Measurements from ENCODE around the gene GARIN5B. TPM values are rescaled to one million over a fixed set of nuclear protein-coding genes. Genes with fewer than 3 reads are reported as not detected.

The GARIN5B gene
- total and polyA plus RNA-seq, 5 donors = not detected

- 82% methylated on average over 24 of the region's 24 CpGs for WGBS
- no peaks in the 10 kb centered on the region for H3K9me3 ChIP-seq (ENCODE audit: control insufficient read depth, low read length)
- H3K4me3 ChIP-seq (ENCODE audit: low read length) = no peak overlapping the region
- DNase-seq = peak in 2 of 3 donors; percentile 48 to 55
- H3K27me3 ChIP-seq (ENCODE audit: control insufficient read depth, insufficient read depth) = no peaks in the 10 kb centered on the region
- intact Hi-C loops (cut with DNase I) = loop anchor here in 1 of 4 donors (5.0 kb wide), 1 partner anchor 86 kb away; no protein-coding TSS in a partner anchor
- H3K27ac ChIP-seq (ENCODE audit: low read length) = no peak overlapping the region
- peaks cover 12% of the 10 kb centered on the region for H3K4me1 ChIP-seq (ENCODE audit: control insufficient read depth, insufficient read depth, low read length)
- no peak for ATAC-seq
Observed at GRCh38 chr19:55387736-55388497, 24.9 kb upstream of the GARIN5B start.

DNA sequence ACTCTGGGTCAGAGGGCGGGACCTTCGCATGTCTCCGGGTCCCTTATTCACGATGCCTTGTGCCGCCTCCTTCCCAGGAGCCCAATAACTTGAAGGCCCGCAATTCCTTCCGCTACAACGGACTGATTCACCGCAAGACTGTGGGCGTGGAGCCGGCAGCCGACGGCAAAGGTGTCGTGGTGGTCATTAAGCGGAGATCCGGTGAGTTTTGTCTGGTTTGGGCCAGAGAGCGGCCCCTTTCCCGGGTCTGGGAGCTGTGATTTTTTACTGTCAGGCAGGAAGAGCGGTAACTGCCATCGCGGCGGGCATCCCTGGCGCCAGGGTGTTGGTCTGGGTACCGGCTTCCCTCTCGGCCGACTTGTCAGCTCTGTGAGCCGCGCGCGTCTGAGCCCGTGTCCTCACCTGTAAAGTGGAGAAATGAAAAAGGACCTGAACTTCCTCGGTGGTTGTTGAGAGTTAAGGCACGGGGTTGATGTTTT is 23.5 kb upstream of the GARIN5B start:
- no peaks in the 10 kb centered on the region for H3K9me3 ChIP-seq (ENCODE audit: control insufficient read depth, low read length)

DNA sequence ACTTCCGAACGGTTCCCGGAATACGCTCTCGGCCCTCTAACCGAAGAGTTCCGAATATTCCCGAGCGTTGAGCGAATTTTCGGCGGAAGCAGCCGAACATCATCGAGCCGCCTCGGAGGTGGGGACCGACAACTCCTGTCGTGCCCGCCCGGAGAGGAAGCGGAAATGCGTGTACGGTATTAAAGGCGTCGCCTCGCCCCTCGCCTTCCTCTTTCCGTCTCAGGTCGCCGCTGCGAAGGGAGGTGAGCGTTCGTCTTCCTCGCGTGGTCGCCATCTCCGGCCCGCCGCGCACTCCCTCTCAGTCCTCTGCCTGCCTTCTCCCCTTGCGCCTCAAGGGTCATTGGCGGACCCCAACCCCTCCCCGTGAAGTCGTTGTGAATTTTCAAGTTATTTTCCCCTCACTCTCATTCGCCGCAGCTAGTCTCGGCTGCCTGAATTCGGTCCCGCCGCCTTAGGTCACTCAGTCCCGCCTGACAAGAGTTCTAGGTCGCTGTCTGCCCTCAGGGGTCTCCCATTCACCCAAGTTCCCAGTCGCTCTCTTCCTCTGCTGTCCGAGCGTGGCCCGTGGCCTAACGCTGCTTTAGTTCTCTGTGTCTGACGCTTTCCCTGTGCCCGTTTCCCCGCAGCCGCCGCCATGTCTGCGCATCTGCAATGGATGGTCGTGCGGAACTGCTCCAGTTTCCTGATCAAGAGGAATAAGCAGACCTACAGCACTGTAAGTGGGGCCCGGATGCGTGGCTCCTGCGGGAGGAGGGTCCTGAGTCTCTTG is 22.8 kb upstream of the GARIN5B start, which contains the start of gene RPL28:
TSS of gene RPL28 (plus strand) at position 209 of the 769 bp plus-strand sequence. CDS start at position 635, 426 bp downstream.
- DNase-seq (peak; percentile 98 to 99 (median 99)), ATAC-seq (peak; percentile 92 to 93)
- no peaks in the 10 kb centered on the region for H3K27me3 ChIP-seq (ENCODE audit: control insufficient read depth, insufficient read depth)
- H3K4me3 ChIP-seq (ENCODE audit: low read length) = peak within 1 kb of the TSS; percentile 94
- under 1% methylated on average over 68 of the region's 68 CpGs for WGBS
- H3K4me1 ChIP-seq (ENCODE audit: control insufficient read depth, insufficient read depth, low read length) = peaks cover 12% of the 10 kb centered on the region
- intact Hi-C loops (cut with DNase I) = loop anchor here in 1 of 4 donors (5.0 kb wide), 1 partner anchor 84 kb away; no protein-coding TSS in a partner anchor
- H3K9me3 ChIP-seq (ENCODE audit: control insufficient read depth, low read length) = no peaks in the 10 kb centered on the region
- H3K27ac ChIP-seq (ENCODE audit: low read length) = peak within 1 kb of the TSS; percentile 99

More for the DNA sequence above, 23.5 kb upstream of the GARIN5B start:
- DNase-seq (peak in 2 of 3 donors; percentile 47 to 55), ATAC-seq (no peak)
- intact Hi-C loops (cut with DNase I) = loop anchor here in 1 of 4 donors (5.0 kb wide), 1 partner anchor 84 kb away; no protein-coding TSS in a partner anchor
- Histone ChIP-seq H3K4me3 (ENCODE audit: low read length) (peak overlapping the region; percentile 94), H3K27ac (ENCODE audit: low read length) (peak overlapping the region; percentile 94), H3K27me3 (ENCODE audit: control insufficient read depth, insufficient read depth) (no peaks in the 10 kb centered on the region), H3K4me1 (ENCODE audit: control insufficient read depth, insufficient read depth, low read length) (peaks cover 12% of the 10 kb centered on the region)
- WGBS = 4% methylated on average over 33 of the region's 33 CpGs

DNA sequence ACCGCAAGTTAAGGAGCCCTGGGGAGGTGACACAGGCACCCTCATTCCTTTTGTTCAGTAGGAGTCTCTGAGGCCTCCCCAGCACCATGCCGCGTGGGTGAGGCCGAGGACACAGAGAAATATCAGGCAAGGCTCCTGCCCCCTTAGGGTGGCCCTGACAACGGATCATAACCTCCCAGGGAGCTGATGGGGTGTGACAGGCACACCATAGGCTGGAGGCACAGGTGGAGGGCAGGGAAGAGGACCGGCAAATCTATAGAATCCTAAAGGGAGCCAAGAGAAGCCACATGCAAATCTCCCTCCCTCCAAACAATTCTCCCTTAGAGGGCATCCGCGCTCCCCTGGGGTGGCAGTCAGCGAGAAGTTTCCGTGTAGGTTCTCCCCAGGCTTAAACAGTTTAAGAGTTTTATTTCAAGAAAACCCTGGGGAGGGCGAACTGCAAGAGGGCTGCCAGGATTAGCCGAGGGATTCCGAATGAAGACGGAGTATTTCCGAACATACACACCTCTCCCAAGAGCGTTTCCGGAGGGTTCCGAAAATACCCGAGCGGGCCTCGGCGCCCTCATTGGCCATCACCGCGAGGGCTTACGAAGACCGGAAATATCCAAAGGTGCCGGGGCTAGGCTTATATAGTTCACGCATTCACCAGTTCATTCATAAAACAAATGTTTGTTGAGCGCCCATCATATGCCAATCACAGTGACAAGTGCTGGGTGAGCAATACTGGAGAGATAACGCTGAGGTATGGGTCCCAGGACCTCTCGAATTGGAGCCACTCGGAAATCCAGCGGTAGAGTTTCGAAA is 22.1 kb upstream of the GARIN5B start:
- 6% methylated on average over 34 of the region's 34 CpGs for WGBS
- ATAC-seq (peak; percentile 91), DNase-seq (peak; percentile 97 to 100 (median 99))
- Histone ChIP-seq H3K9me3 (ENCODE audit: control insufficient read depth, low read length) (no peaks in the 10 kb centered on the region), H3K4me3 (ENCODE audit: low read length) (peak overlapping the region; percentile 49), H3K27me3 (ENCODE audit: control insufficient read depth, insufficient read depth) (no peaks in the 10 kb centered on the region), H3K4me1 (ENCODE audit: control insufficient read depth, insufficient read depth, low read length) (peaks cover 12% of the 10 kb centered on the region), H3K27ac (ENCODE audit: low read length) (peak overlapping the region; percentile 99)
- intact Hi-C loops (cut with DNase I) = loop anchor here in 2 of 4 donors (5.0 kb wide), 2 partner anchors 43 to 83 kb away; no protein-coding TSS in a partner anchor

DNA sequence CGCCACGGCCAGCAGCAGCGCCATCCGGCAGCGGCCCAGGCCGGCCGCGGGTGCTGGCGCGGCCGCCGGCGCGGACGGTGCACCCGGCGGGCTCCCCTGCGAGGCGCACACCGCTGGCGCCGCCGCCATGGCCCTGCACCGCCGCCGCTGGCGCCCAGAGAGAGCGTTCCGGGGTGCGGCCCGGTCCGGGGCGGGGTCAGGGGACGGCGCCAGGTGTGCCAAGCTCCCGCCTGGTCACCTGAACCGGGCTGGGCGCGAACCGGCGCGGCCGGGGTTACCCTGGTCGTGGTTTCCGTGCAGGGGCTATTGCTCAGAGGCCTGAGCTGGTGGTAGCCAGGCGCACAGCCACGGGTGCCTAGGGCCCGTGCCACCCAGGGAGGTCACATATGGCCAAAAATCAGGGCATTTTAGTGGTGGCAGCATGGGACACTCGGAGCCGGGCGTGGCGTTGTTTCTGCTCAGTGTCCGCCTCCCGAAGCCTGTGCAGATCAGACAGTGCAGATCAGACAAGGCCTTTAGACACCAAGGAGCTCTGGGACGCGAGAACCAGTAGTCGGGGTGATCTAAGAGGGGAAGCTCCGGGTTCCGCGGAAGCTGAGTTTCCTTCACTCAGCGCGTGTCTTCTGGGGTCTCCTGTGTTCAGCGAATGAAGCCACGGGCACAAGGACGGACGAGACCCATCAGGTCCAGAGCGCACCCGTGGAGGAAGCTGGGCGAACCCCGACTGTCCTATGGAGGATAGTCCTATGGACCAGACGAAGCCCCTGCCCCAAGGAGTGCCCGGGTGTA is 21.3 kb upstream of the GARIN5B start, which contains the start of gene TMEM238:
TSS of gene TMEM238 (minus strand) at position 162 of the 789 bp plus-strand sequence. CDS start at position 129, 33 bp downstream.
- intact Hi-C loops (cut with DNase I) = loop anchor here in 1 of 4 donors (5.0 kb wide), 2 partner anchors 42 to 82 kb away; no protein-coding TSS in a partner anchor

DNA sequence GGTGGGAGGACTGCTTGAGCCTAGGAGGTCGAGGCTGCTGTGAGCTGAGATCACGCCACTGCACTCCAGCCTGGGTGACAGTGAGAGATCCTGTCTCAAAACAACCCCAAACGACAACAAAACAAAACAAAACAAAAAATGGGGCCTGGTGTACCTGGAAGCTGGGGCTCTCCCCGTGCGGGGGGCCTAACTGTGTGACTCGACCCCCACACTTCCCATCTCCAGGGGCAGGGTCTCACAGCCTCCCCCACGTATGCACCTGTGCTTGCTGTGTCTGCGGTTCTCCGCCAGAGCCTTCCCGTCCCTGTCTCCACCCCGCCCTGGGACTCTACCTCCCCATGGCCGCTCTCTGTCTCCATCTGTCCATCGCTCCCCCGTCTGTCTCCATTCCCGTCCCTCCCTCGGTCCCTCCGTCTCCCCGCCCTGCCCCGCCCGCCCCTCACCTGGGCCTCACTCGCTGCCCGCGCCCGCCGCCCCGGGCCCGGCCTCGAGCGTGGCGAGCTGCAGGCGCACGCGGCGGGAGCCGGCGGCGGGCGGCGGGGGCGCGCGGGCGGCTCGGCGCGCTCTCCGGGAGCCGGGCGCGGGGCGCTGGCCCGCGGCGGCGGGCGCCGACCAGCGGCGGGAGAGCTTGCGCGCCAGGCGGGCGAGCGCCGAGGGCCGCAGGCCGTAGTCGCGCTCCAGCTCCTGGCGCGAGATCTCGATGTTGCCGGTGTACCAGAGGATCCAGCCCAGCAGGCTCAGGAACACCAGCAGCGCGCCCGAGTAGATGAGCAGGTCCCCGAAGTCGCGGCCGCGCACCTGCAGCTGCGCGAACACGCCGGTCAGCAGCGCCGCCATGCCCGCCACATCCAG is 20.4 kb upstream of the GARIN5B start:
- Histone ChIP-seq H3K27me3 (ENCODE audit: control insufficient read depth, insufficient read depth) (no peaks in the 10 kb centered on the region), H3K4me1 (ENCODE audit: control insufficient read depth, insufficient read depth, low read length) (peaks cover 10% of the 10 kb centered on the region), H3K27ac (ENCODE audit: low read length) (peak overlapping the region; percentile 99), H3K4me3 (ENCODE audit: low read length) (peak overlapping the region; percentile 56), H3K9me3 (ENCODE audit: control insufficient read depth, low read length) (no peaks in the 10 kb centered on the region)
- DNase-seq (peak; percentile 59 to 81 (median 79)), ATAC-seq (no peak)
- WGBS = 4% methylated on average over 88 of the region's 88 CpGs
- intact Hi-C loops (cut with DNase I) = loop anchor here in 1 of 4 donors (5.0 kb wide), 2 partner anchors 41 to 81 kb away; no protein-coding TSS in a partner anchor

More for the DNA sequence above, 21.3 kb upstream of the GARIN5B start, which contains the start of gene TMEM238:
- ATAC-seq (no peak), DNase-seq (peak; percentile 32 to 75 (median 72))
- peaks cover 12% of the 10 kb centered on the region for H3K4me1 ChIP-seq (ENCODE audit: control insufficient read depth, insufficient read depth, low read length)
- peak within 1 kb of the TSS; percentile 56 for H3K4me3 ChIP-seq (ENCODE audit: low read length)
- peak within 1 kb of the TSS; percentile 99 for H3K27ac ChIP-seq (ENCODE audit: low read length)
- 23% methylated on average over 72 of the region's 72 CpGs for WGBS
- no peaks in the 10 kb centered on the region for H3K27me3 ChIP-seq (ENCODE audit: control insufficient read depth, insufficient read depth)
- H3K9me3 ChIP-seq (ENCODE audit: control insufficient read depth, low read length) = no peaks in the 10 kb centered on the region

DNA sequence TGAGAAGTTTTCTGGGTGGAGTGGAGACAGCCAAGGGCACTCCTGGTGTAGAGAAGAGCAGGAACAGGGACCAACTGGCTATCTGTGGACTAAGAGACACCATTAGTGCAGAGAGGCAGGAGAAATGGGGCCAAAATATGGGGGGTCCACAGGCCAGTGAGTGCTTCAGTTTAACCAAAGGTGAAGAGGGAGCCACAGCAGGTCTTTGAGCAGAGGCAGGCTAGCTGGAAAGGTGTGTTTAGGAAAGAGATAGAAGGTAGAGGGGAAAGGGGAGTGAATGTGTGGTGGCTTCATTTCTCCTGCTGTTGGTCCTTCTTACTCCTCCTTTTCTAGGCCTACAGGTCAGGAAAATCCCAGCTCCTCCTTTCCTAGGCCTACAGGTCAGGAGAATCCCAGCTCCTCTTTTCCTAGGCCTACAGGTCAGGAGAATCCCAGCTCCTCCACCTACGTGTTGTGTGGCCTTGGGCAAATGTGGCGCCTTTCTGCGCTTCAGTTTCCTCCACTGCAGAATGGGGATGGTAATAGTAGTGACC is 19.5 kb upstream of the GARIN5B start:
- Histone ChIP-seq H3K9me3 (ENCODE audit: control insufficient read depth, low read length) (no peaks in the 10 kb centered on the region), H3K4me3 (ENCODE audit: low read length) (no peak overlapping the region), H3K27ac (ENCODE audit: low read length) (no peak overlapping the region), H3K27me3 (ENCODE audit: control insufficient read depth, insufficient read depth) (no peaks in the 10 kb centered on the region), H3K4me1 (ENCODE audit: control insufficient read depth, insufficient read depth, low read length) (peaks cover 4% of the 10 kb centered on the region)
- ATAC-seq (no peak), DNase-seq (peak in 1 of 3 donors; percentile 10)
- 95% methylated on average over 3 of the region's 3 CpGs for WGBS
- intact Hi-C loops (cut with DNase I) = loop anchor here in 1 of 4 donors (5.0 kb wide), 2 partner anchors 40 to 80 kb away; no protein-coding TSS in a partner anchor

- DNase-seq (no peak), ATAC-seq (no peak)
- no peaks in the 10 kb centered on the region for H3K4me1 ChIP-seq (ENCODE audit: control insufficient read depth, insufficient read depth, low read length)
- no peaks in the 10 kb centered on the region for H3K27me3 ChIP-seq (ENCODE audit: control insufficient read depth, insufficient read depth)
- H3K4me3 ChIP-seq (ENCODE audit: low read length) = no peak overlapping the region
- H3K9me3 ChIP-seq (ENCODE audit: control insufficient read depth, low read length) = no peaks in the 10 kb centered on the region
- intact Hi-C loops (cut with DNase I) = loop anchor here in 1 of 4 donors (5.0 kb wide), 2 partner anchors 40 to 80 kb away; no protein-coding TSS in a partner anchor
- WGBS = 98% methylated on average over 5 of the region's 5 CpGs
- no peak overlapping the region for H3K27ac ChIP-seq (ENCODE audit: low read length)
Observed at GRCh38 chr19:55382013-55382412, 19.0 kb upstream of the GARIN5B start.

Measured in right cardiac atrium (tissue), 5 donors.